Fibroblast of skin of abdomen (primary cell): ENCODE measurements around the gene ALMS1.
"Not testable (repeated sequence)": the region's sequence is repeated elsewhere in the genome, so short reads cannot be mapped to it uniquely, and the experiment has no call there.

Experiments used
- DNase-seq: peaks from one replicate; pipeline ENCODE4 v3.0.0-alpha.2; 2013

Gene ALMS1

GRCh38 chr2:73516033-73516432, 130.4 kb downstream of the ALMS1 start:
- peak; percentile 1 for DNase-seq

DNA sequence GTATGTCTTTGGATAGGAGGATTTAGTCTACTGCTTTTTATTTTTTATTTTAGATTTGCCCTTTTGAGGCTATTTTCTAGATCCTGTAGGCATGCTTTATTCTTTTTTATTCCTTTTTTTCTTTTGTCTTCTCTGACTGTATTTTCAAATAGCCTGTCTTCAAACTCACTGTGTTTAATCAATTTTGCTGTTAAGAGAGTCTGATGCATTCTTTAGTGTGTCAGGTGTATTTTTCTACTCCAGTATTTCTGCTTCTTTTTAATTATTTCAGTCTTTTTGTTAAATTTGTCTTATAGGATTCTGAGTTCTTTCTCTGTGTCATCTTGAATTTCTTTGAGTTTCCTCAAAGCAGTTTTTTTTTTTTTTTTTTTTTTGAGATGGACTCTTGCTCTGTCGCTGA, 143.1 kb downstream of the ALMS1 start:
- DNase-seq, result no peak

DNA sequence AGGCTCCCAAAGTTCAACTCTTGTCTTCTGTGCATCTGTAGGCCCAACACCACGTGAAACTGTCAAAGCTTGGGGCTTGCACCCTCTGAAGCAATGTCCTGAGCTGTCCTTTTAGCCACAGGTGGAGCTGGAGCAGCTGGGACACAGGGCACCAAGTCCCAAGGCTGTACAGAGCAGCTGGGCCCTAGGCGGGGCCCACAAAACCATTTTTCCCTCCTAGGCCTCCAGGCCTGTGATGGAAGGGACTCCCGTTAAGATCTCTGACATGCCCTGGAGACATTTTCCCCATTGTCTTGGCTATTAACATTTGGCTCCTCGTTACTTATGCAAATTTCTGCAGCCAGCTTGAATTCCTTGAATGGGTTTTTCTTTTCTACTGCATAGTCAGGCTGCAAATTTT, 145.1 kb downstream of the ALMS1 start:
- DNase-seq, result not testable (repeated sequence)

DNA sequence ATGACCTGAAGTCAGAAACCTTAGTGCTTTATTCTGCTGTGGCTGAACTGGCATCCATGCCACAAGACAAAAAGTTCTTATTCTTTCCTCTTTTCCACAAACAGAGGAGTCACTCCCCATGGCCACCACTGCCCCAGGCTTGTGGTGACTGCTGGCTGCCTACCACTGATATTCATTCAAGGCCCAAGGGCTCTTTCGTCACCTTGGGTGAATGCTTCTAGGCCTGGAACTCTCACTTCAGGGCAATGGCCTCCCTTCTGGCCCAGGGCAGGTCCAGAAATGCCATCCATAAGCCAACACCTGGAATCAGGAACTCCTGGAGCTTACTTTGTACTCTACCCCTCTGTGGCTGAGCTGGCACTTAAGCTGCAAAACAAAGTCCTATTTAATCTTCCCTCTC, 146.7 kb downstream of the ALMS1 start:
- no peak for DNase-seq

- no peak for DNase-seq
Observed at GRCh38 chr2:73536133-73536840, 150.7 kb downstream of the ALMS1 start.

DNA sequence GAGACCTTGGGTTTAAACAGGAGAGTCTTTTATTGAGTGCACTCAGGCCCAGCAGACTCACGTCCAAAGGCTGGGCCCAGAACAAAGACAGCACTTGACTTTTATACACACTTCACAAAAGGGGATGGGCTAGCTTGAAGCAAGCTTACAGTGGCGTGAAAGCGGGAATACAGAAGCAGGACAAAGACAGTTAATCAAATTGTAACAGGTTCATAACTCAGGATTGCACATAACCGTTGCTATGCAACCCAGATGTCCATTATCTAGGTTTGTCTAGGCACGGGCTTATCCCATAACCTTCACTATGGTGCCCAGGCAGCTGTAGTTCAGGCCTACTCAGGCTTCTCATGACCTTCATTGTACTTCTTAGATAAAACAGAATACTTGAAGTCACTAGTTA, 175.2 kb downstream of the ALMS1 start:
- not testable (repeated sequence) for DNase-seq

GRCh38 chr2:73561422-73561821, 175.8 kb downstream of the ALMS1 start:
- no peak for DNase-seq

- no peak for DNase-seq
Observed at GRCh38 chr2:73564986-73565385, 179.3 kb downstream of the ALMS1 start.

- DNase-seq, result no peak
Observed at GRCh38 chr2:73566288-73566878, 180.7 kb downstream of the ALMS1 start.

DNA sequence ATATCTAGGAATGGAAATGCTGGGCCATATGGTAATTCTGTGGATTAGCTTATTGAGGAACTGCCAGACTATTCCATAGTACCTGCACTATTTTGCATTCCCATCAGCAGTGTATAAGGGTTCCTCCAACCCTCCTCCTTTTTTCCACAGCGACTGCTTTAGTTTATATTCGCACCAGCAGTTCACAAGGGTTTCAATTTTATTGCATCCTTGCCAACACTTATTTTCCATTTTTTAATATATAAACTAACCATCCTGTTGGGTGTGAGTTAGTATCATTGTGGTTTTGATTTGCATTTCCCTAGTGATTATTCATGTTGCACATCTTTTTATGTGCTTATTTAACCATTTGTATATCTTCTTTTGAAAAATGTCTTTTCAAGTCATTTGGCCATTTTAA, 189.6 kb downstream of the ALMS1 start:
- DNase-seq, result no peak

DNA sequence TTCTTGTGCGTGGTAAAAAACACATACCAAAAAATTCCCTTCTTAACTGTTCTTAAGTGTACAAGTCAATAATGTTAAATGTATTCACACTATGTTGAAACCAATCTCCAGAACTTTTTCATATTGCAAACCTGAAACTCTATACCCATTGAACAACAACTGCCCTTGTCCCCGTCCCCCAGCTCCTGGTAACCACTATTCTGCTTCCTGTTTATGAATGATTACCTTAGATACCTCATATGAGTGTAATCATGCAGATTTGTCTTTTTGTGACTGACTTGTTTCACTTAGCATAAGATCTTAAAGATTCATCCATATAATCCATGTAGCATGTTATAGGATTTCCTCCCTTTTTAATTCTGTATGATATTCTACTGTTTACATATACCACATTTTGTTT, 196.7 kb downstream of the ALMS1 start:
- no peak for DNase-seq

DNA sequence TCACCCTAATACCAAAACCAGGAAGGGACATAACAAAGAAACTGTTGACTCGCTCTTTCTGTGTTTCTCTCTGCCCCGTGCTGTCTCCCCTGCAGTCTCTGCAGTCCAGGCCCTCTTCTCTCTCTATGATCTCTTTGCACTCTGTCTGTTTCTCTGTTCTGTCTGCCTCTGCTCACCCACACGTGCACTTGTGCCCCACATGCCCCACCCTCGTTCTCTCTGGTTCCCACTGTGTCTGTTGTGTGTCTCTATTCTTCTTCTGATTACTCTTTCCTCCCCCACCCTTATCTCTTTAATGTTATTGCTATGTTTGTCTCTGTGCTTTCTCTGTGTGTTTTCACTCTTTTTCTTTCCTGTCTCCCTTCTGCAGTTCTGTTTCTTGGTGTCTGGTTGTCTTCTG, 202.5 kb downstream of the ALMS1 start:
- DNase-seq, result no peak

DNA sequence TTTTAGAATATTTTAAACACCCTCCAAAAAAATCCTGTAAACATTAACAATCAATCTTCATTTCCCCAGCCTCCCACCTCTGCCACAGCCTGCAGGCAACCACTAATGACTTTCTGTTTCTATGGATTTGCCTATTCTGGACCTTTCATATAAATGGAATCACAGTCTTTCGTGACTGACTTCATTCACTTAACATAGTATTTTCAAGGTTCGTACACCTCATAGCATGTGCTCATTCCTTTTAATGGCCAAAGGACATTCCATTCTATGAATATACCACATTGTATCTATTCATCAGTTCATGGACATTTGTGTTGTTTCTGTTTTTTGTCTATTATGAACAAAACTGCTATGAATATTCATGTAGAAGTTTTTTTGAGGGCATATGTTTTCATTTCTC, 208.0 kb downstream of the ALMS1 start:
- DNase-seq, result no peak

GRCh38 chr2:73594251-73594650, 208.6 kb downstream of the ALMS1 start:
- no peak for DNase-seq

- peak; percentile 37 for DNase-seq
Observed at GRCh38 chr2:73601780-73602179, 216.1 kb downstream of the ALMS1 start.

DNA sequence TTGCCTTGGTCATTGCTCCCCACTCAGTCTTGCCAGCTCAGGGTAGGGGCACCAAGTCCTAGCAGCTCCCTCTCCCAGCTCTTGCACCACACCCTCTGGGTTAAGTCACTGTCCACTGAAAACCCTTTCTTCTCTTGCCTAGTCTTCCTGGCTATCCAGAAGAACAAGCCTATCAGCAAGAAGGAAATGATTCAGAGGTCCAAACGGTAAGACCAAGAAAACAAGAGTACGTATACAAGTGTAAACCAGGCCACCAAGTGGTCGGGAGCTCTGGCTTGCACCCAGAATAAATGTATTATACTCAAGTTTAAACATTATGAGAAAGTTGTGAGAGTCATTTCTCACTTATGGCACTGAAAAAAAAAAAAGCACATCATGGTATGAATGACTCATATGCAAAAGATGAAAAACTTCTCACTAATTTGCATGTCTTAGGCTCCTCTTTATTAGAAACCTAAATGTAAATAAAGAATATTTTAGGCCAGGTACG, 217.5 kb downstream of the ALMS1 start:
- peak; percentile 59 for DNase-seq

GRCh38 chr2:73604589-73604988, 219.0 kb downstream of the ALMS1 start:
- not testable (repeated sequence) for DNase-seq

DNA sequence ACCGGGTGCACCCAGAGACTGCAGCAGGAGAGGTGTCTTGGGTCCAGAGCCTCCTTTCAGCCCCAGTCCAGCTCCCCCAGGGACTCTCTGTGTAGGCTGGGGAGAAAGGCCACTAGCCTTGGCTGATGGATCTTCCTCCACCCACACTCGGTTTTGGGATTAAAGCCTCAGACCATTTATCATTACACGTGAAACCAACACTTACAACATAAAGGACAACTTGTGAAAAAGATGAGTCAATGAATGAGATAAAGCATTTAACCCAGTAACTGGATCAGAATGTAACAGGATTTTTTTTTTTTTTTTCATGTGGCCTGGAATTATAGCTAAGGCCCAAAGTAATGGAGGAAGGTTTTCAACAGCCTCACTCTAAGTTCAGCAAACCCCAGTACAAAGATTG, 224.5 kb downstream of the ALMS1 start:
- no peak for DNase-seq

DNA sequence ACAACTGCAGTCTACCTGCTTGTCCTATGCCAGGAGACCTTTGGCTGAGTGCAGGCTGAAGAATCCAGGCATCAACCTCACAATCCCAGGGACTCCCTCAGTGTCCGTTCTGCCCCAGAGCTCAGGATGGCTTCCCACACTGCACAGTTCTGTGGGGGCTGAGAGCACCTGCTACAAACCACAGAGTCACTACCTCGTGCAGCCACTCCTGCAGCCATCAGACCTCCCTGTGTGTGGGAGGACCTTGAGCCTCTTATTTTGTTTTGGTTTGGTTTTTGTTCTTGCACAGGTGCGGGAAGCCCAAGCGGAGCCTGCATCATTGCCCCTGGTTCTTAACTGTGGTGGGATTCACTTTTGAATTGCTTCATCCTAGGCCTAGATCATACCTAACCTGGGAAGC, 225.6 kb downstream of the ALMS1 start:
- DNase-seq, result no peak

DNA sequence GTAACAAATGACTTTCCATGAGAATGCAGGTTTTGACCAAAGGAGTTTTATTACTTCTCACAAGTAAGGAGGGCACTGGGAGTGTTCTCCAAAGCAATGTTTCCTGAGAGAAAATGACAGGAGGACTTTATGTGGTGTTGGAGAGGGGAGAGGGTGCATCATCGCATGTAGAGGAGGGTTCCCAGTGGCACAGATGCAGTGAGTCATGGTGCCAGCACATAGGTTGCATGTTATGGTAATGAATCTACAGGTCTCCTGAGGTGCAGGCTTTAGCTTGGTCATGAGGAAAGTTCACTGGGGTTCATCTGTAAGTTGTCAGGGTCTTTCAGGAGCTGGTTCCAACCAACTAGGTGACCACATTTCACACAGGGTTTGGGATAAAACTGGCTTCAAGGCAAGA, 226.2 kb downstream of the ALMS1 start:
- DNase-seq, result peak; percentile 8

- no peak for DNase-seq
Observed at GRCh38 chr2:73614105-73614504, 228.5 kb downstream of the ALMS1 start.

DNA sequence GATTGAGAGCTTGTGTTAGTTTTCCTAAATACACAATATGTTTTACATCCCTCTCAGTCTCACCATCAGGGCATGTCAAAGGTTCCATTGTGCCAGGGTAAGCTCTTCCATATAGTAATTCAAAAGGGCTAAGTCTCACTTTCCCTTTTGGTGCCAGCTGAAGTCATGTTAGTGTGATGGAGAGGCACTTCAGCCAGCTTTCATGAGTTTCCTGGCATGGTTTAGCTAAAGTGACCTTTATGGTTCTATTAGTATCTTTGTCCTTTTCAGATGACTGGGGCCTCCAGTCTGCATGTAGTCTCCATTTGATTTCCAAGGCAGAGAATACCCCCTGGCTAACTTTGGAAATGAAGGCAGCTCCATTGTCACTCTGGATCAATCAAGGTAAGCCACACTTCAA, 229.4 kb downstream of the ALMS1 start:
- DNase-seq, result no peak

- not testable (repeated sequence) for DNase-seq
Observed at GRCh38 chr2:73619925-73620324, 234.3 kb downstream of the ALMS1 start.

- DNase-seq, result not testable (repeated sequence)
Observed at GRCh38 chr2:73624036-73624435, 238.4 kb downstream of the ALMS1 start.

GRCh38 chr2:73624625-73625024, 239.0 kb downstream of the ALMS1 start:
- not testable (repeated sequence) for DNase-seq
